Sciatic nerve (tissue), 2 donors: ENCODE data around the gene DNAJC3. TPM values are rescaled to one million over a fixed set of nuclear protein-coding genes. Genes with fewer than 3 reads are reported as not detected.
"Not testable (repeated sequence)": the region's sequence is repeated elsewhere in the genome, so short reads cannot be mapped to it uniquely, and the experiment has no call there.

ENCODE experiments used
- ATAC-seq: fragments of 200-7000 bp; cut with Tn5 transposase; one replicate; pipeline ENCODE4 v1.9.1; 2020; ENCODE audit warnings: mild to moderate bottlenecking, moderate library complexity
- DNase-seq: peaks from one replicate; pipeline ENCODE4 v3.0.0-alpha.2; 2020; ENCODE audit warnings: low spot score
- intact Hi-C: fragments of 100-400 bp; cut with DNase I; formaldehyde crosslinking; loops from one replicate; pipeline ENCODE4 v1.14.2; 2022
- total RNA-seq: library from RNA; stranded (reverse); fragmentation: NEBNext Ultra II Directional; extraction: Animal tissue kit (Norgen Biotek cat#: 25700); gene quantifications from one replicate; pipeline ENCODE4 v1.2.1, GENCODE V29; 2021
- donor health status: DM: no; HTN: no; CAD: no.
- donor health status: DM: no; HTN: no; CAD: no.

Gene DNAJC3
- total RNA-seq, 1 donor from 2014 or later = 49.9 TPM

GRCh38 chr13:95708811-95709500 lies 32.0 kb downstream of the DNAJC3 start:
- no peak for DNase-seq
- intact Hi-C loops = no loop called here
- no peak for ATAC-seq

- intact Hi-C loops = no loop called here
- DNase-seq = no peak
- ATAC-seq = no peak
Observed at GRCh38 chr13:95710313-95710712, 33.4 kb downstream of the DNAJC3 start.

- intact Hi-C loops, ATAC-seq, DNase-seq: not testable (repeated sequence)
Observed at GRCh38 chr13:95712846-95713245, 35.9 kb downstream of the DNAJC3 start.

- intact Hi-C loops = no loop called here
Observed at GRCh38 chr13:95713651-95714050, 36.7 kb downstream of the DNAJC3 start.

GRCh38 chr13:95714142-95714832 lies 37.3 kb downstream of the DNAJC3 start:
- intact Hi-C loops = no loop called here
- DNase-seq = no peak
- no peak for ATAC-seq

More at GRCh38 chr13:95713651-95714050, 36.7 kb downstream of the DNAJC3 start:
- ATAC-seq = no peak
- no peak for DNase-seq

GRCh38 chr13:95716231-95716630 lies 39.3 kb downstream of the DNAJC3 start:
- no peak for DNase-seq
- ATAC-seq = no peak
- intact Hi-C loops = no loop called here

- intact Hi-C loops = no loop called here
- no peak for DNase-seq
- no peak for ATAC-seq
Observed at GRCh38 chr13:95722241-95722640, 45.3 kb downstream of the DNAJC3 start.

- DNase-seq = no peak
- ATAC-seq = no peak
- intact Hi-C loops = no loop called here
Observed at GRCh38 chr13:95723438-95723837, 46.5 kb downstream of the DNAJC3 start.

- ATAC-seq = no peak
- intact Hi-C loops = no loop called here
Observed at GRCh38 chr13:95724252-95724651, 47.3 kb downstream of the DNAJC3 start.

GRCh38 chr13:95726876-95727275 lies 49.9 kb downstream of the DNAJC3 start:
- DNase-seq = no peak
- no peak for ATAC-seq
- intact Hi-C loops = no loop called here

More at GRCh38 chr13:95724252-95724651, 47.3 kb downstream of the DNAJC3 start:
- DNase-seq = no peak

- intact Hi-C loops = no loop called here
- ATAC-seq (no peak), DNase-seq (no peak)
Observed at GRCh38 chr13:95728957-95729356, 52.0 kb downstream of the DNAJC3 start.

- intact Hi-C loops = no loop called here
- no peak for DNase-seq
- no peak for ATAC-seq
Observed at GRCh38 chr13:95734124-95734523, 57.2 kb downstream of the DNAJC3 start.

GRCh38 chr13:95740071-95740978 lies 63.4 kb downstream of the DNAJC3 start:
- ATAC-seq, intact Hi-C loops, DNase-seq: not testable (repeated sequence)

GRCh38 chr13:95740979-95741320 lies 64.0 kb downstream of the DNAJC3 start:
- ATAC-seq (no peak), DNase-seq (no peak)
- intact Hi-C loops = no loop called here

GRCh38 chr13:95741584-95742563 lies 64.9 kb downstream of the DNAJC3 start:
- ATAC-seq (no peak), DNase-seq (no peak)
- intact Hi-C loops = no loop called here

- intact Hi-C loops = no loop called here
- no peak for ATAC-seq
Observed at GRCh38 chr13:95743192-95743591, 66.3 kb downstream of the DNAJC3 start.

GRCh38 chr13:95745289-95745688 lies 68.3 kb downstream of the DNAJC3 start:
- DNase-seq (no peak), ATAC-seq (no peak)
- intact Hi-C loops = no loop called here

More at GRCh38 chr13:95743192-95743591, 66.3 kb downstream of the DNAJC3 start:
- DNase-seq = no peak

GRCh38 chr13:95745752-95746151 lies 68.8 kb downstream of the DNAJC3 start:
- intact Hi-C loops = no loop called here
- ATAC-seq (no peak), DNase-seq (no peak)
